ENCODE measurements around the gene CTAG1B.
"Not testable (repeated sequence)": the region's sequence is repeated elsewhere in the genome, so short reads cannot be mapped to it uniquely, and the experiment has no call there.

- TF ChIP-seq EZH2 (IDR thresholded peaks at IDR 0.05; ENCODE audit: insufficient read depth, low read length); CTCF (IDR thresholded peaks at IDR 0.05; ENCODE audit: insufficient read depth, low read depth, low read length): not testable (repeated sequence)
Measured at GRCh38 chrX:154607976-154608375, 11.1 kb downstream of the CTAG1B start.

Measured in astrocyte (in vitro differentiated cells and primary cell).